Activated CD8-positive, alpha-beta memory T cell treated with anti-CD3 and anti-CD28 coated beads for 48 hours (primary cell): Measurements from ENCODE around the gene LRRC4.

Experiments used
- DNase-seq, 3 experiments: peaks; one replicate each; pipeline ENCODE4 v3.0.0-alpha.2; 2020; ENCODE audit warnings: low read depth in 2 of 3, low spot score in 2 of 3

Gene LRRC4

GRCh38 chr7:128059143-128059988 is 28.1 kb upstream of the LRRC4 start:
- DNase-seq, result no peak

GRCh38 chr7:128057909-128058308 is 26.7 kb upstream of the LRRC4 start:
- DNase-seq, result no peak

- no peak for DNase-seq
Measured at GRCh38 chr7:128056901-128057300, 25.7 kb upstream of the LRRC4 start.

- DNase-seq, result no peak
Measured at GRCh38 chr7:128055637-128056036, 24.4 kb upstream of the LRRC4 start.

GRCh38 chr7:128054511-128054910 is 23.3 kb upstream of the LRRC4 start:
- DNase-seq, result no peak

- DNase-seq, result no peak
Measured at GRCh38 chr7:128053991-128054390, 22.8 kb upstream of the LRRC4 start.

GRCh38 chr7:128053023-128053422 is 21.8 kb upstream of the LRRC4 start:
- DNase-seq, result no peak

GRCh38 chr7:128052404-128052803 is 21.2 kb upstream of the LRRC4 start:
- no peak for DNase-seq

- DNase-seq, result no peak
Measured at GRCh38 chr7:128045766-128046165, 14.5 kb upstream of the LRRC4 start.

GRCh38 chr7:128045158-128045557 is 13.9 kb upstream of the LRRC4 start:
- DNase-seq, result no peak

- DNase-seq, result no peak
Measured at GRCh38 chr7:128044064-128044463, 12.8 kb upstream of the LRRC4 start.

GRCh38 chr7:128042012-128042411 is 10.8 kb upstream of the LRRC4 start:
- no peak for DNase-seq

- no peak for DNase-seq
Measured at GRCh38 chr7:128041203-128041602, 10.0 kb upstream of the LRRC4 start.

GRCh38 chr7:128040205-128040604 is 9.0 kb upstream of the LRRC4 start:
- no peak for DNase-seq

- no peak for DNase-seq
Measured at GRCh38 chr7:128039544-128039953, 8.3 kb upstream of the LRRC4 start.

GRCh38 chr7:128037880-128038619 is 6.8 kb upstream of the LRRC4 start:
- no peak for DNase-seq

- no peak for DNase-seq
Measured at GRCh38 chr7:128037081-128037480, 5.8 kb upstream of the LRRC4 start.

GRCh38 chr7:128036226-128036940 is 5.1 kb upstream of the LRRC4 start:
- no peak for DNase-seq

- no peak for DNase-seq
Measured at GRCh38 chr7:128035712-128036111, 4.5 kb upstream of the LRRC4 start.

GRCh38 chr7:128034825-128035224 is 3.6 kb upstream of the LRRC4 start:
- DNase-seq, result no peak

GRCh38 chr7:128033246-128033645 is 2.0 kb upstream of the LRRC4 start:
- no peak for DNase-seq
